Measurements from ENCODE around the gene PNPT1.
"Not testable (repeated sequence)": the region's sequence is repeated elsewhere in the genome, so short reads cannot be mapped to it uniquely, and the experiment has no call there.

PNPT1 gene

GRCh38 chr2:55596795-55597194, 96.8 kb downstream of the PNPT1 start:
- not testable (repeated sequence) for DNase-seq (ENCODE audit: low spot score)

GRCh38 chr2:55595536-55595935, 98.1 kb downstream of the PNPT1 start:
- DNase-seq (ENCODE audit: low spot score), result no peak

- DNase-seq (ENCODE audit: low spot score), result no peak
Observed at GRCh38 chr2:55592130-55592529, 101.5 kb downstream of the PNPT1 start.

GRCh38 chr2:55590810-55591440, 102.7 kb downstream of the PNPT1 start:
- no peak for DNase-seq (ENCODE audit: low spot score)

GRCh38 chr2:55585451-55586080, 108.1 kb downstream of the PNPT1 start:
- no peak for DNase-seq (ENCODE audit: low spot score)

All from left forelimb (tissue), 1 donor.